NCI-H748 (cell line): ENCODE measurements around the gene NRXN3.

Experiments used
- DNase-seq: peaks from one replicate; lab custom pipeline; 2025; ENCODE audit not compliant: unreplicated experiment; lab: John Stamatoyannopoulos, UW

Gene NRXN3

DNA sequence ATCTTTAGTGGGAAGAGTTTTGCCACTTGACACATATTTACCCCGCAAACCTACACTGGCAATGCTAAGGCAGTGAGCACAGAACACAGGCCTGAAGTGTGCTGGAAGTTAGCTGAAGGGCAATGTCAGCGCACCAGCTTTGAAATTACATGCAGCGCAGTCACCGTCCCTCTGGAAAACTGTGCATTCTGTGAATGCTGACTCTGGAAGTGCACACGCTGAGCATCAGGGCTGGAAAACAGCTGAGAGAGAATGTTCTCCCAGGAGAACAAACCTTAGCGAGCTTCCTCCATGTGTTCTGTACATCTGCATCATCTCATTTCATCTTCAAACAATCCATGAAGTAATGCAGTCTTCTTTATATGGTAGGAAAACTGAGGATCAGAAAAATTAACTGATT is 448.2 kb downstream of the NRXN3 start:
- no peak for DNase-seq

DNA sequence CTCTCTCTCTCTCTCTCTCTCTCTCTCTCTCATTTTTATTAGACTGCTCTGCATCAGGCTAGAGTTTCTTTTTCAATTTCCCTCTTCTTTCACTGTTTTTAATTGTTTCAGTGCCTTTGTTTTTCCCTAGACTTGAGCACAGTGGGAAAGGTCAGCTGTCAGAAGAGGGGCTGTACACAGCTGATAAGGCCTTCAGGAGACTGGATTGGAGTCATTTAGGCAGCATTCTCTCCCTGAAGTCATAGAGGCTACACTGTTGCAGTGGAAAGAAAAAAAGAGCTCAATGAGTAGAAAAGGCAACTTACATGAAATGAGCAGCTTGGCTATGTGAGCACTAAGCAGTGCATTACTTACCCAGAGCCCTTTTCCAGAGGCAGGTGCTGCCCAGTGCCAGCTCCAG is 456.9 kb downstream of the NRXN3 start:
- no peak for DNase-seq

DNA sequence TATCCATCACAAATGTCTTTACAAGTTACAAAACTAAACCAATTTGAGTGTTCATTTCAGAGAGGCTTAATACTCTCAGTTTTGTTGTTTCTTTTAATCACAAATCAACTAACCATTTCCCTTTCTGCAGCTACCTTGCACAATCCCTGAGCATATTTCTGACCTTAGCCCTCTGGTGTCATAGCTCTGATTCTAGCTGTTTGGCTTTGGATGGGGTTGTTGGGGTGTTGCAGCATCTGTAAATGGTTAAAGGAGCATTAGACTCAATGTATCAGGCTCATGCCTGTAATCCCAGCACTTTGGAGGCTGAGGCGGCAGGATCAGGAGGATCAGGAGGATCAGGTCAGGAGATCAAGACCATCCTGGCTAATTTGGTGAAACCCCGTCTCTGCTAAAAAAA is 461.4 kb downstream of the NRXN3 start:
- no peak for DNase-seq

DNA sequence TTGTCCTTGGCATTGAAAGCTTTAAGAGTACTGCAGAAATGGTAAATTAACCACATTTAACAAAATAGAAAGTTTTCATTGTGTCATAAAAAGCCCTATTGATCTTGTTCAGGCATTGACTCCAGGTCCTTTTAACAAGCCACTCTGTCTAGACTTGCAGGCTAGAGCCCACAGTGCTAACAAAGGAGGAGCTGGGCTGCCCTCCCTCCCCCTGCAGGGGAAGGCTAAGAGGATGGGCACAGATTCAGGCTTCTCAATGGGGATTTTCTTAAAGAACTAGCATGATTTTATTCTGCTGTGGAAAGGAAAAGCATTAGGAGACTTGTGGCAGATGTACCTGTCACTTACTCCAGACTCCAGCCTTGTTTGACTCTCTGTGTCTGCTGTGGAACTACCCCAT is 463.6 kb downstream of the NRXN3 start:
- peak; percentile 26 for DNase-seq

DNA sequence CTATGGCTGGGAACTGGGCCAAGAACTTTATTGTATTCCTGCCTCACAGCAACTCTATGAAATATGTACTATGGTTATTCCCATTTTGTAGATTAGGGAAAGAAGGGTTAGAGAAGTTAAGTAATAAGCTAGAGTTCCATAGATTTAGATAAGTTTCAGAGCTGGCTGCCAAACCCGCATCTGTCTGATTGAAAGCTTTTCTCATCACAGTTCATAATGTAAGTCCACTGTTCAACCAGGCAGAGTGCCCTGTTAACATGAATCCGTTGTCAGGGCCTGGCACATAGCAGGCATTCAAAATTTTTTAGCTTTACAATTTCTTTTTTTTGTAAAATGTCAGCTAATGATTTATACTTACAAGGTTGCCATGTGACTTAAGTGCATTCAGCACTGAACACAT is 467.3 kb downstream of the NRXN3 start:
- no peak for DNase-seq

DNA sequence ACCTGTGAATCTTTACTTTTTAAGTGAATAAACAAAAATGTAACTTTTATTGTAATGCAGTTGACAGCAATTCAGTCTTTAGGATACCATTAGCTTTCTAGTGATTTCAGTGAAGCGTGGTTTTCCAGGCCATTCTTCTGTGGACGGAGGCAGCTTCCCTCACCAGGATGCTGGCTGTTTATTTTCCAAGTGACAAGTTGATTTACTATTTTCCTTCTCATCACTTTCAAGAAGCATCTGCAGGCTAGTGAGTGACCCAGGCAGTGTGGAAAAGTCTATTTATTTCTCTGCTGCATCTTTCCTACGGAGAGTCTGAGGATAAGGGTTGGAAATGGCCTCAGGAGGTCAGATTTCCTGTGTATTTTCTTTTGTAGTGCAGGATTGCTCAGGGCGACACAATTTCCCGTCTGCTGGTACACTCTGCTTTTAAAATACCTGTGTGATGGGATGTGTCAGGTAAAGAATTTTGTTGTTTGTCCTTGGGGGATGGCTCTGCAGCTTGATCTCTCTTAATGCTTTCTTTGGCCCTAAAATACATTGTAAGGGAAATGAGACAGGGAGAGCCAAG is 467.8 kb downstream of the NRXN3 start:
- DNase-seq, result no peak

DNA sequence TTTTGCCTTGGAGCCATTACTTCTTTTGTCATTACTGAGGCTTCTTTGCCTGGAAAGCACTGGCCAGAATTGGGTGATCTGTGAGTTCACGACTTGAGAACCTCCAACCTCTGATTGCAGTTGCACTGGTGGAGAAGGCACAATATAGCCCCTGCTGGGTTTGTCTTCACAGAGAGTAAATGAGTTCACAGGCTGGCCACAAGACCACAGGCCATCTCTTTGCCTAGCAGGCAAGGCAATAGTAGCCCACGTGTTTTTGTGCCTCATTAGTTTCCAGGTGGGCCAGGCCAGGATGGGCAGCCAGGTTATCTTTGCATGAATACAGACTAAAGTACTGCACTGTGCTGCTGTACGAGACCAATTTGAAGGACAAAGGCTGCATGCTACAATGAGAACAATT is 468.8 kb downstream of the NRXN3 start:
- no peak for DNase-seq

DNA sequence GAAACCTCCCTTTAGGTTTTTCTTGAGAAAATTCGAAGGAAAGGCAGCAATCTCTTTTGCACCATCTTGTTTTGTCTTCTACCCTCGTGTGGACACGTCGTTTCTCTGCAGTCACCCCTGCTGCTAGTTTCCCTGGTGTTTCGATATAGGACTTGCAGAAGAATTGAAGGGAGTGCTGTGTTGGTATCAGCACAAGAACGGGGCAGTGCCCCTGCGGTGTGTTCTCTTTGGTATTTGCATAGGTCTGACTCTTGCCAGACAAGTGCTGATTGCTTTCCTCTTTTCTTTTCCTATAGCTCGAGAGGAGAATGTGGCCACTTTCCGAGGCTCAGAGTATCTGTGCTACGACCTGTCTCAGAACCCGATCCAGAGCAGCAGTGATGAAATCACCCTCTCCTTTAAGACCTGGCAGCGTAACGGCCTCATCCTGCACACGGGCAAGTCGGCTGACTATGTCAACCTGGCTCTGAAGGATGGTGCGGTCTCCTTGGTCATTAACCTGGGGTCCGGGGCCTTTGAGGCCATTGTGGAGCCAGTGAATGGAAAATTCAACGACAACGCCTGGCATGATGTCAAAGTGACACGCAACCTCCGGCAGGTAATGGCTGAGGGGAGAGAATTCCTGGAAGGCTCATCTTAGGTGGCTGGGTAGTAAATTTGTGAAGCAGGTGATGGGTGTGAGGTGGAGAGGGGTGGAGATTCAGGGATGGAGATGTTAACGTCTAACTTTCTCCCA is 474.8 kb downstream of the NRXN3 start:
- peak; percentile 11 for DNase-seq

DNA sequence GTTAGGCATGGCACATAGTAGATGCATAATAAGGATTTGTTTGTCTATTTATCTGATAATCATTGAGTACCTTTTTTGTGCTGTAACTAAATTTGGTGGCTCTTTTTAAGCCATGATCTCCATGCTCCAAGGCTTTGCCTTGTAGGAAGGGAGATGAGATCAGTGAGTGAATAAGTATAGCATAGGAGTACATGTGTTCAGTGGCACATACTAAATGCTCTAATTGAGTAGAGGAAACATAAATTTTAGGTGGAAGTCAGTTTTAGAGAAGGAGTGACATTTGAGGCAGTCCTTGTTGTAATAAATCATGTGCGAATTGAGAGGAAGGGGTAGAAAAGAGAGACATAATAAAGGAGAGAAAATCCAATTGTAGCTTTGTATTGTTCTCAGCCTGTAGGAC is 482.6 kb downstream of the NRXN3 start:
- no peak for DNase-seq

DNA sequence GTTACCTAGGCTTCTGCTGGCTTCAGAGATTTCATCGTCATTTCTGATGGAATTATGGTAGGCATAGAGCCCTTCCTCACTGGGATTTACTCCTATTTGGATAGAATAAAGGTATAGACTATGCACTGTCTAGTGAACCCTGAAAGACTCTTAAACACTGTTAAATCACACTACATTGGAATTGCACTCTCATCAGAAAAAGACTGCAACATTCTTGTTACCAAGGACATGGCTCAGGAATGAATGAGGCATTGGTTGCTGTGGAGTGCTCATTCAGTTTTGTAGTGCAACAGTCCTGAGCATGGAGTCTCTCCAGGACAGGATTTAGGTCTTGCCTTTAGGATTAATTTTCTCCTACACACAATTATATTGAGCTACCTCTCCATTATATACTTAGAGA is 483.0 kb downstream of the NRXN3 start:
- DNase-seq, result no peak

DNA sequence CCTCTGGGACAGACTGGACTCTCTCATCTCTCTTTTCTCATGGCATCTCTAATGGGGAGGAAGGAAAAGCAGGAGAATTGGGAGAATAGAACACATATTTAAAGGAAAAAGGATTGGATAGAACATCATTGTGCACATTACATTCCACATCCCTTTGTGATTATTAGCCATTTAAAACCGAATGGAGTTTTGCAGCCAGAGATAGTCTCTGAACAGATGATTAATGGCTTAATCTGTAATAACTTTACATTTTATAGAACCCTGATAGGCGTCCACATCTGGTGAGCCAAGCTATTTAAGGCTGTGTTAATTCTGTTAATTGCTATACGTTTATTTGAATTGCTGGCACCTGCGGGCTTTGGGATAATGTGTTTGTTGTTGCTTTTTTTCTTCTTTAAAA is 487.3 kb downstream of the NRXN3 start:
- DNase-seq, result no peak

DNA sequence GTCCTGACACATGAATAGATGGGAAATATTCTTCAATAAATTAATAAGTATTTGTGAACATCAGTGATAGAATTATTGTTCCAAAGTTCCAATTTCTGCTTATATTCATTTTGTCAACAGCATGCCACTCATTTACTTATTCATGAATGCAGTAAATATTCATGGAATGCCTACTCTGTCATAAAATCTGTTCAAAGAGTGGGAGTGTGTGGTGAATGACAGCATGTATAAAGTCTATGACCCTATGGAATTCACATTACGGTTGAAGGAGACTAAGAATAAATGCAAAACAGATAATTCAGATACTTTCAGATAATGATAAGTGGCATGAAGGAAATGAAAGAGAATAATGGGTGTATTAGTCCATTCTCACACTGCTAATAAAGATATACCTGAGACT is 494.7 kb downstream of the NRXN3 start:
- no peak for DNase-seq

DNA sequence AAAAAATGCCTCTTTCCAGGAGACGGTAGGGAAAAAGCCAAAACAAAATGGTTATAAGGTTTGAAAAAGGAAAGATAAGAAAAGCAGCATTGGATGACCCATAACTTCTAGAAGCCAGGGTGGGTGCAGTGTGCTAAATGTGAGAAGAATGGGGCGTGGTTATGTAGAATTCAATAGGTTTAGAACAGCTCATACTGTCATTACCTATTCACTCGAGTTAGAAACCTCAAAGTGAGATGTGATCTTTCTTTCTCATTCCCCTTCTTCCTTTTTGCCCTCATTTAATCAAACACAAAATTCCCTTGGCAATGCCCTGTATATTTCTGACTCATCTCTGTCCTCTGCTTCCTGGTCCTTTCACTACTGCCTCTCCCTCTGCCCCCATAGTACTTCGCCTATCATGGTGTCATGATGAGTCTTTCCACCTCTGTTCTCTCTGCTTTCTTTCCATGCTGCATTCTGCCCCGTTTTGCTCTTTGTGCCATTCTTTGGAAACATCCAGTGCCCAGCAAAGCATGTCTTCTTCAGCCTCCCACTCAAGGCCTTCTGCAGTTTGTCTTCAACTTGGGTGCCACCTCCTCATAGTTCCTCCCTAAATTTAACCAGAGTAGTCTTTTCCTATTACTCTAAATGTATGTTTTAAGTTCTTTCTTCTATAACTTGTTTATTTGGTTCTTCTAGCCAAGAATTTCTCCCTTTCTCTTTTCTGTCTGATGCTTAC is 496.3 kb downstream of the NRXN3 start:
- DNase-seq, result no peak

DNA sequence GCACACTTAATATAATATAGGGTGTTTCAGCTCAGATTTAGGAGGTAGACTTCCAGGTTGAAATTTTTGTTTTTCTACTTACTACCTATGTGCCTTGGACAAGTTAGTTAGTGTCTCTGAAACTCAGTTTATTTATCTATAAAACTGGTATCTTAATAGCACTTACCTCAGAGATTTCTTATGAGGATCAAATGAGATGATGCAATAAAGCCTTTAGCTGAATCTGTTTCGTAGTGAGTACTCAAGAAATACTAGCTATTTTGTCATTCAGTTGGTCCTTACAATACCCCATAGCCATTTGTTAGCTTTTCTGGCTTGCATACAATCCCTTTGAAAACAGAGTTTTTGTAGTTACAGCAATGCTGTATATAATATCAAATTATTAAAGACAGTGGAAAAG is 497.0 kb downstream of the NRXN3 start:
- no peak for DNase-seq

DNA sequence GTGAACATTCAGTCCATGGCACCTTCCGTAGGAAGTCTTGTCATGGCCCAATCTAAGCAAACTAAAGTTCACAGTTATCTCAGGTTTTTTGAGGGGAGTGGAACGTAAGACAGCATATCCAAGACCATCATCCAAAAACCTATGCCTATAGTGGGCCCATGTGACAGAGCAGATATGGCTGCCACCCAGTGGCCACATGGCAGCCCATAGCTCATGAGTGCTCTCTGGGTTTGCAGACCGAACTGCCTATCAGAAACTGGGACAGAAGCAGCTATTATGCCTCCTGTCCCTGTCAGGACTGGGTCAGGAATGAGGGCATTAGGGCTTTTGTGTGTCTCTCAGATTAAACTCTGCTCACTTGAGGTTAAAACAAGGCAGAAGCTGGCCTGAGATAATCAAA is 503.7 kb downstream of the NRXN3 start:
- DNase-seq, result no peak

DNA sequence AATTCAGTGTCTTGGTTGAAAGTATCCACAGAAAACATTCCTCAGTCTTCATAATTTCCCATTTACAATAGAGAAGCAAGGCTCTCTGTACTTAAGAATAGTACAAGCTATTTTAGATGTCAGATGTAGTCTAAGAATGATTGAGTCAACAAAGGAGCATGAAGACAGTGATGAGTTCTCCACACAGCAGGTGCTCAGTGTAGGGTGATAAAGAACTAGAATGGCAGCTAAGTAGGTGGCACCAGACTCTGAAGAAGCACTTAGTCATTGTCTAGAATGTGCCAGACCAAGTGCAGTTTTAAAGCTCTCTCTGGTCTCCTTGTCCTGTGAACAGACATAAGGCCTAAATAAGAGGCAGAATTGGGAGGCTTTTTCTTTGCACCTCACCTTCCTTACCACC is 504.6 kb downstream of the NRXN3 start:
- DNase-seq, result no peak

DNA sequence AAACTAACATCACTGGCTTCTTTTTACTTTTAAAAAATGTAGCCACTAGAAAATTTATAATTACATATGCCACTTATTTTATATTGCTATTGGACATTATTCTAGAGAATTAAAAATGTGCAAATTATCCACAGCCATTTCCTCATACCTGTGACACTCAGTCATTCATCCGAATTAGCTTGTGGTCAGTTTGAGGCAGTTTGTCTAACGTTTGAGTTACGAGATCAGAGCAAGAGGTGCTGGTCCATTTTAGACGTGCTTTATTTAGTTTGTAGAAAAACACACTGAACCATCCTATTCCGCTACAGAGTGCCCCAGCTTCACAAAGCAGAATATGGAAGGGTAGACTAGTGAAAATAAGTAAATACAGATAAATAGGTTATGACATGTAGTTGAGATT is 513.0 kb downstream of the NRXN3 start:
- no peak for DNase-seq

DNA sequence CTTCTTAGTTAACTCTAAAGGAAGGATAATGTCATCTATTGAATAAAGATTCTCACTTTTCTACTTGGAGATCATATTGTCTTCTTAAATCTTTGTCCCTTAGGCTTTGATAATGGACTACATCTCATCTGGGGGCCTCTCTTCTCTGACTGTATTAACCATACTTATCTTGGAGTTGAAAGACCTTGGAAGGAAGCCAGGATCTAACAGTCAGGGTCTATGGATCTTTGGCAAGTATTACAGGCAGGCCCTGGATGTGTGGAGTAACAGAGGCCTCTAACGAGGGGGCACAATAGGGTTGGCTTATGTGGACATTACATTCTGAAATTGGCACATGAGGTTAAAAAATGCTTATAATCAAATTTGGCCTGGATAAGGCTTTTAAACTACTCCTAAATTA is 513.8 kb downstream of the NRXN3 start:
- no peak for DNase-seq

DNA sequence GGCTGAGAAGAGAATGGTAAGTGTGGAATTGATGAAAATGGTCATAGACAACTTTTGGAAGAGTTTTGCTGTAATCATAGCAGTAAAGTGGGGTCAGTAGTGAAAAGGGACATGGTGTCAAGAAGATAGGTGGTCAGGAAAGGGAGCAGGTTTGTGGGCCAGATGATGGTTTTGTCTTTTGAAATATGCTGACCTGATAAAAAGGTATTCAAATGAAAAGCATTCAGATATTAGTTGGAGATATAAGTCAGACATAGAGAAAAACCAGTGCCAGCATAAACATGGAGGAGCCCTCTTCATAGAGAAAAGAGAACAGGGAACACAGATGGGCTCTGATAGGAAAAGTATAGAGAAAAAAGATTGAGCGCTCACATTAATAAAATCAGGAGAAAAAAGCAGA is 518.3 kb downstream of the NRXN3 start:
- no peak for DNase-seq

DNA sequence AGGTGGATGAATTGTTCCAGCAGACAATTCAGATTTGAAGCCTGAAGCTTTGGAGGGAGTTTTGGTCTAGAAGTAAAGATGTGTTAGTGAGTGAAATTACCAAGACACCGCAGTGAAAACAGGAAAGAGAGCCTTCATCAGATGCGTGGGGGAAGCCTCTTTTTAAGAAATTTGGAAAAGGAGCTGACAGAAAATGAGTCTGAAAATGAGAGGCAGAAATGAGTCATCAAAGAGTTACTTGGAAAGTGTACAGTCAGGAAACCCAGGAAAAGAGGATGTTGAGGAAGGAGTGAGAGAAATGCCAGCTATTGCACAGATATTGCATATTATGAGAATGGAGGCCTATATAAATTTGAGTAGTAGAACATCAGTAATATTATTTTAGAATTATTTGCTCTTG is 520.7 kb downstream of the NRXN3 start:
- DNase-seq, result no peak

DNA sequence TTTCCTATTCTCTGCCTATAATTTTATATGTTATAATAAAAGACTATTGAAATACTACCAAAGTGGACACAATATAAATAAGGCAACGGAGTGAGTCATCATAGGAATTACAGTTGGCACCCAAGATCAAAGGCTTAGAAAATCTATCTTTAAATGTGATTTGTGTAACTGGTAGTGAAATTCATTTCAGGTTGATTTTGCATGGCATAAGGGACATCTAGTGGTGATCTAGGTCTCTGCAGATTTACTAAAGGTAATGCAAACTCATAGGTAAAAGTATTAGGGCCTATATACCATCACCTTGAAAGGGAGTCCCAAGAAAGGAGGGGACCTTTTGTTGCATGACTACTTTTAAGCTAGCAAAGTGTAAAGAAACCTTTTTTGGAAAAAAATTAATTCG is 527.2 kb downstream of the NRXN3 start:
- DNase-seq, result peak; percentile 46

DNA sequence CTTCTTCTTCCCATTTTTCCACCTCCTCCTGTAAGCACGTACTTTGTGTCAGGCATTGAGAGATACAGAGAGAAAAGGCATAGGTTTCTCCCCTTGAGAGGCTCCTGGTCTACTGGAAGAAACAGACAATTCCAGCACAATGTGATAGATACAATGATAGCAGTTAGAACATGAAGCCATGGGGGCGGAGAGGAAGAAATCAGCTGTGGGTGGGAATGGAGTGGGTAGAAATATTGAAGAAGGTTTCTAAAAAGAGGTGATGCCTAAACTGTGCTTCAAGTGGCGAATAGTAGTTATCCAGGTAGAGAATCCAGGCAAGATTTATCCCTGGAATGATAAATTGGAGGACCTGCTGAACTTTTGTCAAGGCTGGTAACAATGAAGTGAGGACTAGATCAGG is 528.8 kb downstream of the NRXN3 start:
- no peak for DNase-seq

DNA sequence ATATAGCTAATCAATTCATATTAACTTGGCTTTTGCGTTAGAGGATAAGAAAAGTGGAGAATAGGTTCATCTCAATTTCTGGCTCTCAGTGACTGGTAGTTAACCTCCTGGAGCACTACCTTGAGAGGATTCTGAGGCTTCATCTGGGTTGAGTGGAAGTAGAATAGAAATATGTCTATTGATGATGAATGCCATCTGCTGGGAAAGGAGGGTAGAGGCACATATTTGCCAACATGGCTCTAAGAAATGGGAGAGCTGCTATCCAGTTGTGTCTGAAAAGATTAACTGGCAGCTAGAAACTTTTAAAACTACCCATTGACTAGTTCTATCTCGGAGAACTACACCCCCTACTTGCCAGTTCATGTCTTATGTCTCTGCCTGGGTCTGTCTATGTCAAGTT is 530.1 kb downstream of the NRXN3 start:
- DNase-seq, result peak; percentile 9
